Stimulated activated CD8-positive, alpha-beta memory T cell treated with anti-CD3 and anti-CD28 coated beads, Interleukin-2, amount 100 ng/mL, for 1 hour (primary cell): ENCODE measurements around the gene SH2B2.

Source experiments
- DNase-seq, 2 donors: peaks; one replicate each; pipeline ENCODE4 v3.0.0-alpha.2; 2020; ENCODE audit warnings: low read depth in 2 of 2

SH2B2 gene

DNA sequence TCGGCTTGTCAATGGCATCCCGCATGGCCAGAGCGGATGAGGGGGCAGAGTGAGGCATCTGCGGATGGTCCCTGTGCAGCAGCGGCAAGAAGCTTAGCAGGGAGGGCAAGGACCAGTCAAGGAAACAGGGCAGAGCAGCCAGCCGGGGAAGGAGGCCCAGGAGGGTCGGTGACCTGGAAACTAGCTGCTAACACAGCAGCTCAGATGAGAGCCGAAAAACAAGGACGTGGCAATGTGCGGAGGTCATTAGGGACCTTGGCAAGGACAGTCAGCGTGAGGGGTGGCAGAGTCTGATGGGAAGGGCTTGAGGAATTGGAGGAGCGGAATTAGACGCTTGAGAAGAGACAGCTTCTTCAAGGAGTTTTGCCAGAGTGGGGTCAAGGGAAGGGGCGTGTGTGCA lies 20.1 kb upstream of the SH2B2 start:
- no peak for DNase-seq

DNA sequence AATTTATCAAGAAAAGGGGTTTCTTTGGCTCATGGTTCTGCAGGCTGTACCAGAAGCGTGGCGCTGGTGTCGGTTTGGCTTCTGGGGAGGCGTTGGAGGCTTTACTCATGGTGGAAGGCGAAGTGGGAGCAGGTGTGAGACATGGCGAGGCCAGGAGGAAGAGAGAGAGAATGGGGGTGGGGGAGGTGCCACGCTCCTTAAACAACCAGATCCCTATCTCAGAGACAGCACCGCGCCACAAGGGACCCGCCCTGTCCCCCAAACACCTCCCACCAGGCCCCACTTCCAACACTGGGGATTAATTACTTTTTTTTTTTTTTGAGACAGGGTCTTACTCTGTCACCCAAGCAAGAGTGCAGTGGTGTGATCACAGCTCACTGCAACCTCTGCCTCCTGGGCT lies 18.0 kb upstream of the SH2B2 start:
- DNase-seq = no peak

DNA sequence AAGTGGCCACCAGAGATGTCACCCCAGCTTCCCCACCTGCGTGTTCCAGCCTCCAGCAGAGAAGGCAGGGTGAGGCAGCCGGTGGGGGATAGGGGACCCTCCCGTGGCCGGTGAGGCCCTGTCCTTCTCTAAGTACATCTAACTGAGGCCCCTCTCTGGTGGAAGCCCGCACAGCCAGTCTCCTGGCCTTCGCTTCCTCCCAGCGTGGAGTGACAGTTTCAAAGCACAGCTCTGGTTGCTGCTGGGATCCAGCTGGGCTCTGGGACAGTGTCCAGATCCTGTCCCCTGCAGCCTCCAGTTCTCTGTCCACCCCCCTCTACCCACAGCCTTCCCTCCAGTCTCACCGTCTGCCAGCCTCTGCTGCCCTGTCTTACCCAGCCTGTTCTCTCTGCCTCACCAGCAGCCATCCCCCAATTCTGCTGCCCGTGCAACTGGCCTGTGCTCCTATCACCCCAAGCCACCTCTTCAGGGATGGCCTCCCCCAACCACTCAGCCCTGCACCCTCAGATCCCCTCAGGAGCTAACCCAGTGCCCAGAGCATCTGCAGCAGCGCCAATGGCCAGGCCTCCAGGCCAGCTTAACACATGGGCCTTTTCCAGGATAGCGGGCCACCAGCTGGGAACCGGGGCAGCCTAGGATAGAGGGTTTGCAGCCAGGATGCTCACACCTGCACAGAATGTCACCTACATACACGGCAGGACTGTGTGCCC lies 16.3 kb upstream of the SH2B2 start:
- no peak for DNase-seq

DNA sequence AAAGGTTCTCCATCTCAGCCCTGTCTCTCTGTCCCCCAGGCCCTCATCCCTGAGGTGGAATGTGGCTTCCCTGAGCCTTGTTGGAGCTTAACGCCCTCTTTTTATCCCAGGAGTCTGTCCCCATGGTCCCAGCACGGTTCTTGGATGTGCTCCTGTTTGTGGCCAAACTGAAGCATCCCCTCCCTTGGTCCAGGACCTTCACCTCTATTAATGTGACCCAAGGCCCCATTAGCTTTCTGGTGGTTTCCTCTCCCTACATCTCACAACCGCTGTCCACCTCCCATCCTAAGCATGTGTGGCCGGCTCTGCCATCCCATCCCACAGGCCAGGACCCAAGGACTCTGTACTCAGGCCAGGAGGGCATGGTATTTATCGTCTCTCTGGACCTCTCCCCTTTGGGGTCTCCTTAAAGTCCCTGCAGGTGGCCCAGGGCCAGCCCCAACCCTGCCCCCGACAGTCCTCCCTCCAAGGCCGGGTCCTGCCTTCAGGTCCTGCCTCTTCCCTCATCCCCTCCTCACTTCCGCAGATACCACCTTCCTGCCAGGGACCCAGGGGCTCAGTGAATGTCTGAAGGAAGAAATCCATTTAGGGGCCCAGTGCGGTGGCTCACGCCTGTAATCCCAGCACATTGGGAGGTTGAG lies 15.4 kb upstream of the SH2B2 start:
- DNase-seq = no peak

DNA sequence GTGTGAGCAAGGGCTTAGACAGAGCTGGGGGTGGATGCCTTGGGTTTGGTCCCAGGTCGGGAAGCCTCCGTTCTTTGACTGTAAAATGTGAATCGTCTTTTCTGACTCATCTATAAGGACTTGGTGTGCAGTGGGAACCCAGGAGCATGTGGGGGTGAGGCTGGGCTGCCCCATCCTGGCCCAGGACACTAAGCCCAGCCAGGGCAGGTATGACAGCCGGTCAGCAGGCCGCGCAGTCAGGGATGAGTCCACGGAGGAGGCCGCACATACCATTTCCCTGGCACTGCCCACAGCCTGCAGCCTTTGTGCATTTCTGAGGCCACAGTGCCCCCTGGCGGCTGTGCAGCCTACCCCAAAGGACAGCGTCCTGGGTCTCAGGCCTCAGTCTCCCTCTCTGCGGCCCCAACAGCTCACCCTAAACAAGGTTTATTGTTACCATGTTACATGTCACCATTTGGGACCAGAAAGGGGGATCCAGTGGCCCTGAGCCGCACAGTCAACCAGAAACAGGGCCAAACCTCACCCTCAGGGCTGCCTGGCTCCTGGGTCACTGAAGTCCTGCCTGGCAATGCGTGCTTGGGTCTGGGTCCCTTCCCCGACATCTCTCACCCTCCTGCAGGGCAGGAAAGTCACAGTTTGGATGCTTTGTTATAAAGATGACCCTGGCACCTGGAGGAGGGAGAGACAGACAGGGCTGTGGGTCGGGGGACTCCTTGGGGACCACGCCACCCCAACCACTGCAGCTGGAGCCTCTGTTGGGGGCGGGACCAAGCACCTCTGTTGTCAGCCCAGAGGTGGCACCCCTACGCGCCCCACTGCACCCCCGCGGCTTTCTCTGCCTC lies 14.4 kb upstream of the SH2B2 start:
- DNase-seq = peak; percentile 46 to 54

DNA sequence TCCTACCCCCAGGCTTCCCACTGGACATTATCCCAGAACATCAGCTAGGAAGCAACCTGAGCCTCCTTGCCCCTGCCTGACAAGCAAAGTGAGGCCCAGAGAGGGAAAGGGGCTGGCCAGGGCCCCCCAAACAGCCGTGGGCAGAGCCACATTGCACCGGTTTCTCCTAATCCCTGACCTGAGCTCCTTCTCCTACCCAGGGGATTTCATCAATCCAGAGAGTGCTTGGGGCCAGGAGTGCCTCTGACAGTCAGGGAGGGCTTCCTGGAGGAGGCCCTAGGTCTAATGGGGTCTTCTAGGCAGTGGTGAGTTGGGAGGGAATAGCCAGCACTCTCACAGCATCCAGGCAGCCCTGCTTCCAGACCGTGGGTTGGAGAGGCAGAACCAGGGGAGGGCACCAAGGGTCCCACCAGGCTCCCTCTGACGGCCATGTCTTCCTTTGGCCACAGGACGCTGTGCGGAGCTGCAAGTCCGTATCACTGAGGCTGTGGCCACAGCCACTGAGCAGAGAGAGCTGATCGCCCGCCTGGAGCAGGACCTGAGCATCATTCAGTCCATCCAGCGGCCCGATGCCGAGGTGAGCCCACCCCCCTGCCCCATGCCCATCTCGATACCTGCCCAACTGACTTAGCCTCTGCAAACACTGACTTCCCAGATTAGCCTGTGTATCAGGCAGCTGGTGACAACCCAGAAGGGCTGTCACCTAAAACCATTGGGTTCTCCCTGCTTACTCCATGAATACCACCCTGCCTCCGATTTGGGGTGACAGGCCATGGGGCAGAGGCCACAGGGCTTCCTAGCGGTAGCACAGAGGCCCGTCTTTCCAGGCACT lies 13.5 kb upstream of the SH2B2 start:
- no peak for DNase-seq

DNA sequence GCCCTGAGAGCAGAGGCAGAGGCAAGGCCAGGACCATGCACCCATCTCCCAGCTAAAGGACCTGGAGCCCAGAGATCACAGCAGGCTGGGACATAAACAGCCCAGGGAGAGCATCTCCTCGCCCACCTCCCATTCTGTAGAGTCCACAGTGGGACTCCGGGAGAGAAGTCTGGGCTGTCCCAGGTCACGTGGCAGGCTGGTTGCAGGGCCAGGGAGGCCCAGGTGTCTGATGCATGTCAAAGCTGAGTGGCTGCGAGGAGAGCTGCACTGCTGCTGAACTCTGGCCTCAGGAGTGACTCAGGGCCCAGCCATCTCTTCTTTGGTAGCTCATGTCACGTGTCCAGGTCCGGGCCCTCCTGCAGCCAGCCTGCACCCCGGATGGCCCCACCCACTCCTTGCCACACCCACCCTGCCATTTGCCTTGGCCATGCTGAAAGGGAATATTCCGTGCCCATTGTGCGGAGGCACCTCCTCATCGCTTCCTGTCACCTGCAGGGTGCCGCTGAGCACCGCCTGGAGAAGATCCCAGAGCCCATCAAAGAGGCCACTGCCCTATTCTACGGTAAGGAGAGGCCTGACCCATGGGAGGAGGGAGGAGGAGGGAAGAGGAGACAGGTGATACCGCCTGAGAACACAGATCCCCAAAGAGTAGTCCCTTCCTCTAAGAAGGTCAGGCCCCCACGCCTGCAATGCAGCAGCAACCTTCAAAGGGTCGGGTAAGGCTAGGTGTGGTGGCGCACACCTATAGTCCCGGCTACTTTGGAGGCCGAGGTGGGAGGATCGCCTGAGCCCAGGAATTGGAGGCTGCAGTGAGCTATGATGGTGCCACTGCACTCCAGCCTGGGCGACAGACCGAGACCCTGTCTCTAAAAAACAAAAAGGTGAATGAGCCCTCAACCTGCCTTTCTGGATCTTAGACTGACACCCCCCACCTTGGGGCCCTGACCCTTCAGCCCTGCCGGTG lies 12.6 kb upstream of the SH2B2 start:
- DNase-seq = no peak

DNA sequence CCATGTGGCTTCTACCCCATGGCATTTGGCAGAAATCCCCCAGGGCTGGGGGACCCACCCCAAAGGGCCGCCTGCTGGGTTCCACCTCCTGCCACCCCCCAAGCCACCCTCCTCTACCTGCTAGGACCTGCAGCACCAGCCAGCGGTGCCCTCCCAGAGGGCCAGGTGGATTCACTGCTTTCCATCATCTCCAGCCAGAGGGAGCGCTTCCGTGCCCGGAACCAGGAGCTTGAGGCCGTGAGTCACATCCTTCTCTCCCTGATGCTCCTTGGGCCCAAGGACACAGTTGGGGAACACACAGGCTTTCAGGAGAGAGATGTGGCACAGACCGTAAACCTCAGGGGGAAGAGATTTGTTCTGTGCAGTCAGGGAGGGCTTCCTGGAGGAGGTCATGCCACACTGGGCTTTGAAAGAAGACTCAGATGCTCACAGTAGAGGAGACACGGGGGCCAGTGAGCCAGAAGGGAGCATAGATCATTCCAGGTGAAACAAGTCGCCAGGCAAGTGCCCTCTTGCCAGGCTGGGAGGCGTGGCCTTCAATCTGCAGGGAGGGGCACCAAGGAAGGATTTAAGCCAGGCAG lies 11.5 kb upstream of the SH2B2 start:
- no peak for DNase-seq

DNA sequence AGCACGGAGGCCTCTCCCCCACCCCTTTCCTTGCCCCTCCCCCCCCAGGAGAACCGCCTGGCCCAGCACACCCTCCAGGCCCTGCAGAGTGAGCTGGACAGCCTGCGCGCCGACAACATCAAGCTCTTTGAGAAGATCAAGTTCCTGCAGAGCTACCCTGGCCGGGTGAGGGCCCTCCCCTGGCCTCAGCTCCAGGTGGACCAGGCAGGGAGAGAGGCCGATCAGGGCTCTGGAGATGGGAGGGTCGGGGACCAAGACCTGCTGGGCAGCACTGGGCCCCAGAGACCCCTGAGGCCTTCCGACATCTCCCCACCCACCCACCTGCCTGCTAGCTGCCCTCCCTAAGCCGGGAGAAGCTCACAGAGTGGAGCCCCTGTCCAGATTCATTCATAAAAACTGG lies 8.8 kb upstream of the SH2B2 start:
- DNase-seq = no peak

DNA sequence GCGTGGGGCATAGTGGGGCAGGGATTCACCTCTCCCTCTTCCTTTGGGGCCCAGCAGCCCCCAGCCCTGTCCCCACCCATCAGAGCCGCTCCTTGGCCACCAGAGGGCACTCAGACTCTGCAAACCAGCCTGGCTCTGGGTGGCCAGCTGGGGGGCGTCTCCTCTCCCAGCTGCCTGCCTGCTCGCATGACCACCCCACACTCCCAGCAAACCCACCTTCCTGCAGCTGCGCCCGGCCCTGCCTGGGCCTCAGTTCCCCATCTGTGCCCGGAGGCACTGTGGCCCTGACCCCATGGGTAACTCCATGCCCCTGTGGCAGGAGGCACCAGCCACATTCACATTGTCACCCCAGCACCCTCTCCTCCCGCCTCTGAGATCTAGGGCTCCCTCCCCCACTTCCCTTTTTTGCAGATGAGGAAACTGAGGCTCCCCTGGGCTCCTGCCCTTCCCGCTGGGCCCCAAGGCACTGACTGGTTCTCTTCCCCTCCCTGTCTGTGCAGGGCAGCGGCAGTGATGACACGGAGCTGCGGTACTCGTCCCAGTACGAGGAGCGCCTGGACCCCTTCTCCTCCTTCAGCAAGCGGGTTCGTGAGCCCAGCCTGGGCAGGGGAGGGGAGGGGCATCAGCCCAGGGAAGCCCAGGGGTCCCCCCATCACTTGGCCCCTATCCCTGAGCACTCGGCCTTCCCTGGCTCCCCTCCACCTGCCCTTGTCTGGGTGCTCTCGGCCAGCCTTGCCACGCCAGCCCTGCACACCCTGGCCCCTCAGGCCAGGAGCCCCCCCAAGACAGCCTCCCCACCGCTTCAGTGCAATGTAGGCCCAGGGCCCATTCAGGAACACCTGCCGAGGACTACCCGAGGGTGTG lies 6.9 kb upstream of the SH2B2 start:
- DNase-seq = peak in 1 of 2 donors; percentile 33

DNA sequence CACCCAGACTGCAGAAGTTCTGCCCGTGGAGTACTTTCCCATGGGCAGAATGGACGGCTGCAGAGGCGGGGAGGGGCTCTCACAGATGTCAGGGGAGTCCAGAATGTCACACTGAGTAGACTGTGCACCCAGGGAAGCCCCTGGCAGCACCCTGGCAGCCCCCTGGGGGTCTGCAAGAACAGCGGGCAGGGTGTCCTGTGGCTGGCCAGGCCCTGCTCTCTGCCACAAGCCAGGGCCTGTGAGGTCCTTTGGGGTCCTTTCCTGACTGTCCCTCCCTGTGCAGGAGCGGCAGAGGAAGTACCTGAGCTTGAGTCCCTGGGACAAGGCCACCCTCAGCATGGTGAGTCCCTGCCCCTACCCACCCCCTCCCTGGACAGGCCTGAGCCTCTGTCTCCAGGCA lies 6.1 kb upstream of the SH2B2 start:
- no peak for DNase-seq

DNA sequence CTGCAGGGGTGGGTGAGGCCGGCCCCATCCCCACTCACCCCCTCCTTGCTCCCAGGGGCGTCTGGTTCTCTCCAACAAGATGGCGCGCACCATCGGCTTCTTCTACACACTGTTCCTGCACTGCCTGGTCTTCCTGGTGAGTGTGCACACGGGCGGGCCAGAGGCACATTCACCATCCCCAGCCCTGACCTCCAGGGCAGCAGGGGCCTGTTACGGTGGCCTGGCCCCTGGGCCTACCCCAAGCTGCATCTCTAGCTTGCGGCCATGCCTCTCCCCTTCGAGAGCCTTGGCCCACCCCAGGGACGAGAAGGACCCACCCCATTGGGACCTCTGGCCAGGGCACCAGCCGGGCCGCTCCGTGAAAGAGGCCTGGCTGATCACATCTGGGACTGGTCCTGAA lies 4.9 kb upstream of the SH2B2 start:
- DNase-seq = no peak

DNA sequence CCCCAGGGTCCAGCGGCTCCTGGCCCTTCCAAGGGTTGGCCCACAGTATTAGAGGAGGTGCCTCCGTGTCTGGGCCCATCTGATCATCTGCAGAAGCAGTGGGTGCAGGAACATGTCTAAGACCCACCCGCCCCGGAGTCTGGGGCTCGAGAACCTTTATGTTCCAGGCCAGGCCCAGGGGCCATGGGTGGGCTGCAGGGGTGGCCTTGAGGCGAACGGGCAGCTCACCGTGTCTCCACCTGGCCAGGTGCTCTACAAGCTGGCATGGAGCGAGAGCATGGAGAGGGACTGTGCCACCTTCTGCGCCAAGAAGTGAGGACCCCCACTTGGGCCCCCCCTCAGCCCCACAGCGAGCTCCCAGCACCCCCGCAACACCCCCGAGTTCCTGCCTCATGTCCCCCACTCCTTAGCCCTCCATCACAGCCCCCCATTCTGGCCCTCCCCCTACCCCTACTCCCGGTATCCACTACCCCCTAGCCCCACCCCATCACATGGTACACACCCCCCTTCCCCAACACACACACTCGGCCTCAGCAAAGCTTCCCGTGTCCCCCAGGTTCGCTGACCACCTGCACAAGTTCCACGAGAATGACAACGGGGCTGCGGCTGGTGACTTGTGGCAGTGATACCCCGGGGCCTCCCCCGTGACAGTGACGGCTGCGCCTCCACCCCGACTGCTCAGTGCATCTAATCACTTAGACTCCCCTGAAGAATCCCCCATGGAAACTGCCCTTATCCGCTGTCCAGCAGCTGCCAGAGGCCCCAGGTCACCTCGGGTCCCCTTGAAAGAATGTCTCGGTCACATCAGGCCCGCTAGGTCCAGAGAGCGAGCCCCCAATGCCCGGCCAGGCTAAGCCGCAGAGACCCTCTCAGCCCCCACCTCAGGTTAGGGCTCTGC lies 4.0 kb upstream of the SH2B2 start:
- no peak for DNase-seq

DNA sequence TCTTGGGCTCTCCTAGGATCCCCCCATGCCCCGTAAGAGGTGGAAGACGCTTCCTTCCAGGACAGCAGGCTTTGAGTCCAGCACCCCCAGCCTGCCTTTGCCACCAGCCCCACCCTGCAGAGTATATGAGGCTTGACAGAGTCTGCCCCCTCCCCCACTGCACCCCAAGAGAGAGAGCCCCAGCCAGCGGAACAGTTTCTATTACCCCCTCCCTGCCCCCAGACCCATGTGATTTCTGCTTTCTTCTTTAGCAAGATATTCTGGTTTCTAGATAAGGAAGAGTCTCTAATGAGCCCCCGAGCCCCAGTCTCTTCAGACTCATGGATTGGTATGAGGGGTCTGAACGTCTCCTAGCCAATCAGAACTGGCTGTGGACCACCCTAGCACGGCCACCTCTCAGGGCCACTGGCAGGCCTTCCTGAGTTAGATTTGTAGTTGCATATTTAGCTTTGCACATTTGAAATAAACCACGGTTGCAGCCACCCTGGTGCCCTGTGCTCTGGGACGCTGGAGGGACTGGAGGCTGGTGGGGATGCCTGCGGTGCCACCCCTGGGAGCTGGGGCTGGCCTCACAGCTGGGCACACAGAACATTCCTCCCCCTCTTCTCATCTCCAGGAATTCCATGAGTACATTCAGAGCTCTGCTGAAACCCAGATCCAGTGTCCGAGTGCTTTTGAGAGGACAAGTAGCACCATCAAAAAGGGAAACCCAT lies 3.0 kb upstream of the SH2B2 start:
- DNase-seq = no peak

DNA sequence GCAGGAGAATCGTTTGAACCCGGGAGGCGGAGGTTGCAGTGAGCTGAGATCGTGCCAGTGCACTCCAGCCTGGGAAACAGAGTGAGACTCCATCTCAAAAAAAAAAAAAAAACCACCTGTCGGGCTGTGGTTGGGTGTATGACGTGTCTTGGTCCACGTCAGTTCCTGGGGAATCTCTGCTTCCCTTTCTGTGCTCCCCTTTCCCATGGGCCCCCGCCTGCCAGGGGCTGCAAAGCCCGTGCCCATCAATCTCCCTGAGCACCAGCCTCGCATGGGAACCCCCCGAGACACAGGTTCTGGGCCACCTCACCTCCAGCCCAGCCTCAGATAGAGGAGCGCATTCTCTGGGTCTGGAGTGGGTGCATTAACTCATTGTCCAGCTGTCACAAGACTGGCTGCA lies 2.3 kb upstream of the SH2B2 start:
- no peak for DNase-seq

DNA sequence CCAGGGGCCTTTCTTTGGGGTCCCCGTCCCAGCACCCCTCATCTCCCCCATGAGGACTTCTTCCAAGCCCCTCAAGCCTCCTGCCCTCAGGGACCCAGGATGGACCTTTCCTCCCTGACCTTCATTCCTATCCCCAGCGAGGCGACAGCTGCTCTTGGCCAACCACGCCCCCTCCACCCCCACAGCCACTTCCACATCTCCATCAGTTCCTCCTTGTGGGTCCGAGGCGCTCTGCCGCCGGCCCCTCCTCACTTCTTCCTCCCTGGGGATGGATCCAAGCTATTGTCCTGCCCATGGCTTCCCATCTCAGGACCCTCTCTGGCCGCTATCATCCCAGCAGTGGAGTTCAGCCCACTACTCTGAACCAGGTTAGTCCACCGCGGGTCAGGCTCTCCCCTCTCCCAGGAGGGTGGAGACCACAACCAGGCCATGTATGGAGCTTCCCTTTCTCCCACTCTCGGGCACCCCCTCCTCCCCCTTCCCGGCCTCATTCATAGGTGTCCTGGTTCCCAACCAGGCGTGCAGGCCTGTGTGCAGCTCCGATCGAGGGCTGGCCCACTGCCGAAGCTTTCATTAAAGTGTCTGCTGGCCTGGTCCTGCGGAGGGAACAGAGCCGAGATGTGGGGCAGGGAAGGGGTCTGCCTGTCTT lies 1.7 kb upstream of the SH2B2 start:
- no peak for DNase-seq

DNA sequence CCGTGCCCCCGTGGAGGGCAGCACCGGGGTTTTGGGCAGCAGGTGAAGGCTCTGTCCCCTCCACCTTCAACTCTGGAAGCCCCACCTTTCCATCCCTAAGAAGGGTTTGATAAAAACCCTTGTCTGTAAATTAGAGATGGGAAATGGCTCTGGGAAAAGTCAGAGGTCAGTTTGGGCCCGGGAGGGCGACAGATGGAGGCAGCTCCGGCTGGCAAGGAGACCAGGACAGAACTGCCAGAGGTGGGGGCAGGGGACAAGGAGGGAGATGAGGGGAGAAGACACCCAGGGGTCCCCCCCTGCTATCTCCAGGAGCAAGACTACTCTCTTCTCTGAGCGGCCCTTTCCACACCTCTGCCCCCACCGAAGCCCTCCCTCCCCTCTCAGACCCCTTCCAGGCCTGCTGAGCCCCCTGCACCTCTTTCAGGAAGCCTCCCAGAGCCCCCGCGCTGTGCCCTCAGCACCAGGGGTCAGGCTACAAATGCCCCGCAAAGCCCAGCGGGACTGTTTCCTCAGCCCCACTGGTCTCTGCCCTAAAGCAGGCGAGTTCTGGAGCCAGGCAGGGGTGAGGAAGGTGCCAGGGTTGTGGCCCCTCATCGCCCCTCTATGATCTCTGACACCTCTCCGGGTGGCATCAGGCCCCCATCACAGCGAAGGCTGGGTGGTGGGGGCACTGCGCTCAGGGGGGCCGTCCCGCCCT lies 980 bp upstream of the SH2B2 start:
- no peak for DNase-seq
